Motor neuron (in vitro differentiated cells): ENCODE measurements around the gene TRMT2A. TPM values are rescaled to one million over a fixed set of nuclear protein-coding genes. Genes with fewer than 3 reads are reported as not detected.

Experiments
- ATAC-seq, 8 experiments: fragments of 200-7000 bp; cut with Tn5 transposase; replicated peaks in 6 of 8; 2 replicates each; pipeline ENCODE4 v1.8.0; 2021; ENCODE audit warnings: mild to moderate bottlenecking in 8 of 8, moderate library complexity in 8 of 8
- H3K27ac ChIP-seq, 2 donors: fragments of 250-450 bp; sonication (Bioruptor Pico); 2 replicates each; pipeline ENCODE4 v1.9.0; 2021; ENCODE audit warnings: antibody characterized with exemption in 2 of 2, mild to moderate bottlenecking in 2 of 2, moderate library complexity in 1 of 2
- H3K4me1 ChIP-seq, 2 donors: fragments of 250-450 bp; sonication (Bioruptor Pico); replicated peaks in 1 of 2; 2 replicates each; pipeline ENCODE4 v1.6.1; 2021; ENCODE audit warnings: antibody characterized with exemption in 2 of 2, mild to moderate bottlenecking in 2 of 2, moderate library complexity in 1 of 2
- H3K4me3 ChIP-seq, 5 donors: fragments of 250-450 bp; sonication (Bioruptor Pico); 2 replicates each; pipeline ENCODE4 v1.9.0; 2021; ENCODE audit warnings: antibody characterized with exemption in 5 of 5, mild to moderate bottlenecking in 5 of 5, moderate library complexity in 4 of 5
- WGBS, 10 experiments: fragments of 450-650 bp; shearing (Covaris generic); methylation state at CpG; one replicate each; pipeline ENCODE4 v1.0.0; 2022; 5-methylcytosine and 5-hydroxymethylcytosine counted together
- in situ Hi-C, 9 experiments: fragments of 400-800 bp; cut with MboI; loops; one replicate each; pipeline ENCODE4 v1.15.0; 2021; ENCODE audit warnings: low sequenced_read_pairs in 9 of 9, low pct_unique_long_range_greater_than_20kb in 2 of 9; ENCODE audit not compliant: unreplicated experiment in 9 of 9
- total RNA-seq, 8 experiments: library from RNA; unstranded; fragments of 300-600 nt; gene quantifications; 2 replicates each; pipeline versions ENCODE4 v1.2.3 to v1.2.4, GENCODE V29; 2022

The TRMT2A gene
- total RNA-seq, 8 experiments from 2014 or later: 25.7 to 71.2 (median 50.0) TPM

GRCh38 chr22:20138868-20139267 is 21.8 kb upstream of the TRMT2A start:
- WGBS, 10 experiments: 92 to 100% (median 100%) methylated on average over 1 to 5 of the region's 16 CpGs; no CpG with 5 or more reads in 6 of the 10 experiments
- ATAC-seq: no peak

DNA sequence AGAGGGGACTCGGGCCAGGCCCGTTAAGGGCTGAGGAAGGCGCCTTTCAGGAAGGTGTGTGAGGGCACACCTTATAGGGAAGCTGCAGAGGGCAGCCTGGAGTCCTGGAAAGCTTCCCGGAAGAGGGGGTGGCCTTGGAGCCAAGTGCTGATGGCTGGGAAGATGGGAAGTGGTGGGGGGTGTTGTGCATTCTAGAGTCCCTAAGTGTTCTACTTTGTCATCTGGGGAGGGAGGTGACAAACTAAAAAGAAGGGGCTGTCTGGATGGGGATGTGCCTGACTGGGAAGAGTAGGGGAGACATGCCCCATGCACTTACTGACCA is 21.4 kb upstream of the TRMT2A start:
- ATAC-seq: peak in 1 of 8 experiments; percentile 8
- Histone ChIP-seq H3K27ac (peak overlapping the region in 1 of 2 donors; percentile 32), H3K4me1 (peaks cover 9 to 23% of the 10 kb centered on the region in 2 donors), H3K4me3 (no peak overlapping the region)
- 60 to 94% (median 90%) methylated on average over 1 to 3 of the region's 4 CpGs; no CpG with 5 or more reads in 7 of the 10 experiments for WGBS, 10 experiments
- in situ Hi-C loops: loop anchor here in 1 of 9 experiments (25.0 kb wide), 1 partner anchor 101 kb away; no protein-coding TSS in a partner anchor

More at GRCh38 chr22:20138868-20139267, 21.8 kb upstream of the TRMT2A start:
- Histone ChIP-seq H3K4me1 (peaks cover 9 to 23% of the 10 kb centered on the region in 2 donors), H3K4me3 (no peak overlapping the region), H3K27ac (peak overlapping the region in 1 of 2 donors; percentile 32)
- in situ Hi-C loops: loop anchor here in 1 of 9 experiments (25.0 kb wide), 1 partner anchor 102 kb away; no protein-coding TSS in a partner anchor

DNA sequence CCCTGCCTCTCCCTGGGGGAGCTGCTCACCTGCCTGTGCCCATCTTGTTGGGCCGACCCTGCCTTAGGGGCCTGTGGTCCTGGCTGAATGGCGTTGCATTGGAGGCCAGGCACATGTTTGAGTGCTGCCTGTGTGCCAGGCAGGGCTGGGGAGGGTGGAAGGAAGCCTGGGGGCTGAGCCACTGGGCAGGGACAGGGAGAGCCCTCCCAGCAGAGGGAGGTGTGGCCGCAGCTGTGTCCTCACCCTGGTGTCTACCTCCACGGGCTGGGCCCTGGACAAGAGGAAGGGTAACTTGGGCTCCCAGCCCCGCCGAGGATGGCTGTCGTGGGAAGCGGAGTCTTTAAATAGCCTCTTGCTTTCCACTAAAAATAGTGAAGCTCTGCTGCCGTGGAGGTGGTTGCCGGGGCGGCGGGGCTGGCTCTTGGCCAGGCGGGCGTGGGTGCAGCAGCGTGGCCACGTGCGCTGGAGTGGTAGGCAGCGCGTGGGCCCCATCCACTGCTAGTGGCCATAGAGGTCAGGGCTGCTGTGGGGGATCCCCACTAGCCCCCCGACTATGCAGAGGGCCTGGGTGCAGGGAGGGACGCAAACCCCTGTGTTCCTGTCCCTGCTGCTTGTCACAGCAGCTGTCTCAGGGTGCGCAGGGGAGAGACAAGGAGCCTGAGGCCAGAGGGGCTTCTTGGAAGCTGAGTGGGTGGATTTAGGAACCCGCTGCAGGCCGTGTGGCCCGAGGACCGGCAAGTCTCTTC is 20.8 kb upstream of the TRMT2A start:
- H3K27ac ChIP-seq: peak overlapping the region in 1 of 2 donors; percentile 53
- H3K4me3 ChIP-seq: no peak overlapping the region
- WGBS, 10 experiments: 20 to 86% (median 66%) methylated on average over 2 to 8 of the region's 26 CpGs; no CpG with 5 or more reads in 6 of the 10 experiments
- peak; percentile 37 to 73 (median 60) for ATAC-seq
- peaks cover 14 to 28% of the 10 kb centered on the region in 2 donors for H3K4me1 ChIP-seq
- in situ Hi-C loops: loop anchor here in 1 of 9 experiments (25.0 kb wide), 1 partner anchor 101 kb away; no protein-coding TSS in a partner anchor

- Histone ChIP-seq H3K27ac (peak overlapping the region; percentile 7 to 53), H3K4me1 (peaks cover 20 to 34% of the 10 kb centered on the region in 2 donors), H3K4me3 (no peak overlapping the region)
- 67 to 100% (median 90%) methylated on average over 1 to 2 of the region's 13 CpGs; no CpG with 5 or more reads in 6 of the 10 experiments for whole genome bisulfite sequencing, 10 experiments
- in situ Hi-C loops: loop anchor here in 1 of 9 experiments (25.0 kb wide), 1 partner anchor 100 kb away; no protein-coding TSS in a partner anchor
- ATAC-seq: peak in 1 of 8 experiments; percentile 1
Measured at GRCh38 chr22:20137113-20137512, 20.1 kb upstream of the TRMT2A start.

GRCh38 chr22:20136603-20136873 is 19.5 kb upstream of the TRMT2A start:
- Histone ChIP-seq H3K4me3 (no peak overlapping the region), H3K4me1 (peaks cover 20 to 34% of the 10 kb centered on the region in 2 donors), H3K27ac (no peak overlapping the region)
- WGBS, 10 experiments: 70 to 88% methylated on average over 3 of the region's 5 CpGs; no CpG with 5 or more reads in 8 of the 10 experiments
- no peak for ATAC-seq
- in situ Hi-C loops: loop anchor here in 1 of 9 experiments (25.0 kb wide), 1 partner anchor 99 kb away; no protein-coding TSS in a partner anchor

GRCh38 chr22:20135806-20136602 is 19.0 kb upstream of the TRMT2A start:
- peaks cover 20 to 34% of the 10 kb centered on the region in 2 donors for H3K4me1 ChIP-seq

DNA sequence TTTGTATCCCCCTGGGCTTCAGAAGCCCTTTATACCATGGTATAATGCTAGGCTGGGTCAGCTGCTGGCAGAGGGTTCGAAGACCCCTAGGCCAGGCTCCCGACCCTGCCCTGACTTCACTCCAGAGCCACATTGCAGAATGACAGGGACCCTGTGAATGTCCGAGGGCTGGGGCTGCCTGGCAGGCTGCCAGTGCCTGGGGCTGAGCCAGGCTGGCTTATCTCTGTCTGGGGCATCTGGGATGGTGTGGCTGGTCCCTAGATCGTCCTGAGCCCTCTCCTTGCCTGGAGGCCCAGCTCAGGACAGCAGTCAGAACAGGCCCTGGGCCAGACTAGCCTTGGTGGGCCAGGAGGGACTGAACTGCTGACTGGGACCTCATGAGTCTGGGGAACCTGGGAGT is 18.2 kb upstream of the TRMT2A start:
- WGBS, 10 experiments: 20 to 80% (median 62%) methylated on average over 1 to 2 of the region's 4 CpGs; no CpG with 5 or more reads in 7 of the 10 experiments
- peaks cover 25 to 39% of the 10 kb centered on the region in 2 donors for H3K4me1 ChIP-seq
- in situ Hi-C loops: loop anchor here in 1 of 9 experiments (25.0 kb wide), 1 partner anchor 98 kb away; no protein-coding TSS in a partner anchor

More at GRCh38 chr22:20135806-20136602, 19.0 kb upstream of the TRMT2A start:
- 66 to 91% (median 85%) methylated on average over 5 to 12 of the region's 25 CpGs; no CpG with 5 or more reads in 6 of the 10 experiments for WGBS, 10 experiments
- no peak overlapping the region for H3K27ac ChIP-seq
- in situ Hi-C loops: loop anchor here in 1 of 9 experiments (25.0 kb wide), 1 partner anchor 99 kb away; no protein-coding TSS in a partner anchor
- ATAC-seq: no peak
- H3K4me3 ChIP-seq: no peak overlapping the region

DNA sequence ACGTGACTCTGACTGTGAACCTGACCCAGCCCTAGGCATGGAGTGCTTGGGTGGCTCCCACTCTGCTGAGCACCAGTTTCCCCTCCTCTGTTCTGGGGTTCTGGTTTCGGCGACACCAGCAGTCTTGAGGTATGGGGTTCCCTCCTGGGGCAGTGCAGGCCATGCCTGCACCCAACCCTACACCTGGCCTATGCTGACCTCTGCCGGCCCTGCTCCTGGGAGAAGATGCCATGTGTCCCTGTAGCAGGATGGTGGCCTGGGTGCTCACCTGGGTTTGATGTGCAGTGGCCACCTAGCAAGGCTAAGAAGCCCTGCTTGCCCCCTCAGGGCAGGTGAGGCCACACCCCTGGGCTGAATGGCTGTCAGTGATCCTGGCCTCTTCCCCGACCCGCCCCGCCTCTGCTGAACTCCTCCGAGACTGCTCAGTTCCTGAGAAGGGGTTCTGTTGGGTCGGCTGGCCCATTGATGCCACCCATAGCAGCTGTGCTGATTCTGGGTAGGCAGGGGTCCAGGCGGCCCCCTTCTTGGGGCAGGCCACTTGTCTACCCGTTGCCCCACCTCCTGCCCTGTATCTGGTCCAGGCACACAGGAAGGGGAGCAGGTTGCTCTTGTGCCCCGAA is 17.0 kb upstream of the TRMT2A start:
- in situ Hi-C loops: loop anchor here in 1 of 9 experiments (25.0 kb wide), 1 partner anchor 97 kb away; no protein-coding TSS in a partner anchor
- Histone ChIP-seq H3K4me1 (peaks cover 28 to 39% of the 10 kb centered on the region in 2 donors), H3K4me3 (no peak overlapping the region), H3K27ac (no peak overlapping the region)
- ATAC-seq: no peak
- WGBS, 10 experiments: 58 to 86% (median 82%) methylated on average over 1 to 7 of the region's 12 CpGs; no CpG with 5 or more reads in 6 of the 10 experiments

More for the DNA sequence above, 18.2 kb upstream of the TRMT2A start:
- Histone ChIP-seq H3K4me3 (no peak overlapping the region), H3K27ac (no peak overlapping the region)
- ATAC-seq: no peak

GRCh38 chr22:20132686-20133246 is 15.7 kb upstream of the TRMT2A start:
- in situ Hi-C loops: loop anchor here in 1 of 9 experiments (25.0 kb wide), 1 partner anchor 95 kb away; no protein-coding TSS in a partner anchor
- WGBS, 10 experiments: 58 to 100% (median 70%) methylated on average over 2 of the region's 16 CpGs; no CpG with 5 or more reads in 7 of the 10 experiments
- Histone ChIP-seq H3K4me3 (peak overlapping the region; percentile 90 to 100 (median 96)), H3K27ac (no peak overlapping the region), H3K4me1 (peaks cover 26 to 37% of the 10 kb centered on the region in 2 donors)
- no peak for ATAC-seq

GRCh38 chr22:20131859-20132685 is 15.0 kb upstream of the TRMT2A start:
- 0% methylated on average over 1 to 5 of the region's 72 CpGs; no CpG with 5 or more reads in 8 of the 10 experiments for WGBS, 10 experiments
- Histone ChIP-seq H3K4me3 (peak overlapping the region; percentile 90 to 100 (median 96)), H3K4me1 (peaks cover 22 to 30% of the 10 kb centered on the region in 2 donors), H3K27ac (peak overlapping the region; percentile 89 to 94)
- ATAC-seq: peak; percentile 10 to 36 (median 23)
- in situ Hi-C loops: loop anchor here in 1 of 9 experiments (25.0 kb wide), 1 partner anchor 95 kb away; no protein-coding TSS in a partner anchor

DNA sequence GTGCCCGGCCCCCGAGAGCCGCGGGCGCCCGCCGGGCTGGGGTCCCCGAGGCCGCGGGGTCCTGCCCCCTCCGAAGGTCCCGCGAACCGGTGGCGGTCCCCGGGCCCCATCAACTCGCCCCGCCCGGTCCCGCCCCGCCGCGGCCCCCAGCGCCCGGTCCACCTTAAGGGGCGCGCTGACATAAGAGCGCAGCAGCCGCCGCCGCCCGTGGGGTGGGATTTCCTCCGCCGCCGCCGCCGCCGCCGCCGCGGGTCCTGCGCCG is 14.5 kb upstream of the TRMT2A start, which contains the start of gene ZDHHC8:
ZDHHC8 (plus strand) TSS at position 208 of the 262 bp plus-strand sequence. CDS start 144 bp downstream, outside the sequence.
- in situ Hi-C loops: loop anchor here in 1 of 9 experiments (25.0 kb wide), 1 partner anchor 94 kb away; no protein-coding TSS in a partner anchor
- WGBS, 10 experiments: no CpG with 5 or more reads among the region's 43 CpGs
- H3K4me3 ChIP-seq: peak within 1 kb of the TSS; percentile 90 to 100 (median 96)
- peaks cover 20 to 24% of the 10 kb centered on the region in 2 donors for H3K4me1 ChIP-seq
- H3K27ac ChIP-seq: peak within 1 kb of the TSS; percentile 89 to 94
- peak; percentile 31 to 64 (median 56) for ATAC-seq
